A549 treated with CpdA at 1 μM for 4 hours (cell line): ENCODE data around the gene PRDM4. TPM values are rescaled to one million over a fixed set of nuclear protein-coding genes. Genes with fewer than 3 reads are reported as not detected.

ENCODE experiments used
- total RNA-seq: library from RNA; stranded (reverse); fragments of 200-300 nt; extraction: Qiagen RNA extraction; gene quantifications from 5 replicates; pipeline ENCODE4 v1.2.3, GENCODE V29; 2022; ENCODE audit warnings: low read depth

PRDM4 gene, protein sequence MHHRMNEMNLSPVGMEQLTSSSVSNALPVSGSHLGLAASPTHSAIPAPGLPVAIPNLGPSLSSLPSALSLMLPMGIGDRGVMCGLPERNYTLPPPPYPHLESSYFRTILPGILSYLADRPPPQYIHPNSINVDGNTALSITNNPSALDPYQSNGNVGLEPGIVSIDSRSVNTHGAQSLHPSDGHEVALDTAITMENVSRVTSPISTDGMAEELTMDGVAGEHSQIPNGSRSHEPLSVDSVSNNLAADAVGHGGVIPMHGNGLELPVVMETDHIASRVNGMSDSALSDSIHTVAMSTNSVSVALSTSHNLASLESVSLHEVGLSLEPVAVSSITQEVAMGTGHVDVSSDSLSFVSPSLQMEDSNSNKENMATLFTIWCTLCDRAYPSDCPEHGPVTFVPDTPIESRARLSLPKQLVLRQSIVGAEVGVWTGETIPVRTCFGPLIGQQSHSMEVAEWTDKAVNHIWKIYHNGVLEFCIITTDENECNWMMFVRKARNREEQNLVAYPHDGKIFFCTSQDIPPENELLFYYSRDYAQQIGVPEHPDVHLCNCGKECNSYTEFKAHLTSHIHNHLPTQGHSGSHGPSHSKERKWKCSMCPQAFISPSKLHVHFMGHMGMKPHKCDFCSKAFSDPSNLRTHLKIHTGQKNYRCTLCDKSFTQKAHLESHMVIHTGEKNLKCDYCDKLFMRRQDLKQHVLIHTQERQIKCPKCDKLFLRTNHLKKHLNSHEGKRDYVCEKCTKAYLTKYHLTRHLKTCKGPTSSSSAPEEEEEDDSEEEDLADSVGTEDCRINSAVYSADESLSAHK
- 19.0 to 23.7 TPM (median 20.7 TPM) in 5 replicates for total RNA-seq

DNA sequence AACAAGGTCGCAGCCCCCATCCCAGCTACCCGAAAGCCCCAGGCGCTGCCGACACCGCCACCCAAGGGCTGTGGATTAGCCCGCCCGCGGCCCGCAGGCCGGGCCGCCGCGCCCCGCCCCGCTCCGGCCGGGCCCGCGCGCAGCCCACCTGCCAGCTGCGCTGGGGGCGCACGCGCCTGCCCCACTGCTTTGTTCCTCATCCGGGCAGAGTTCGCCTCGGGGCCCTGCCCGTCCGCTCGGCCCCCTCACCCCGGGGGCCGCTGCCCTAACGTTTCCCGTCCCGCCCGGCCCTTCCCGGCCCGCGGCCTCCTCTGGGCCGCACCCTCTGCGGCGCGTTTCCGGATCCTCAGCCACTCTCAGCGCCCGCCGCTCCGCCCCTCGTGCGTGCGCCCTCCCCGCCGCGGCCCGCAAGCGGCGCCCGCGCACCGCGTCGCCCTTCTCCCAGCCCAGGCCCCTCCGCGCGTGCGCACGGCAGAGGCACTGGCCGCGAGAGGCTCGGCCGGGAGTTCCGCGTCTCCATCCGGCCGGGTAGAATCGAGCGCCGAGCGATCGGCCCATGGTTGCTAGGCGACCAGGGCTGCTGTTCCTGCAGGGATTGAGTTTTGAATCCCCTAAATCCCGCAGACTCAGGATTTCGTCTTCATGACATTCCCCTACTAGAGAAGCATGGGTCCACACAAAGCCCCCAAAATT, at the start of gene PRDM4:
PRDM4 (minus strand) TSS at position 329 of the 693 bp plus-strand sequence. CDS start 622 bp downstream, outside the sequence.

DNA sequence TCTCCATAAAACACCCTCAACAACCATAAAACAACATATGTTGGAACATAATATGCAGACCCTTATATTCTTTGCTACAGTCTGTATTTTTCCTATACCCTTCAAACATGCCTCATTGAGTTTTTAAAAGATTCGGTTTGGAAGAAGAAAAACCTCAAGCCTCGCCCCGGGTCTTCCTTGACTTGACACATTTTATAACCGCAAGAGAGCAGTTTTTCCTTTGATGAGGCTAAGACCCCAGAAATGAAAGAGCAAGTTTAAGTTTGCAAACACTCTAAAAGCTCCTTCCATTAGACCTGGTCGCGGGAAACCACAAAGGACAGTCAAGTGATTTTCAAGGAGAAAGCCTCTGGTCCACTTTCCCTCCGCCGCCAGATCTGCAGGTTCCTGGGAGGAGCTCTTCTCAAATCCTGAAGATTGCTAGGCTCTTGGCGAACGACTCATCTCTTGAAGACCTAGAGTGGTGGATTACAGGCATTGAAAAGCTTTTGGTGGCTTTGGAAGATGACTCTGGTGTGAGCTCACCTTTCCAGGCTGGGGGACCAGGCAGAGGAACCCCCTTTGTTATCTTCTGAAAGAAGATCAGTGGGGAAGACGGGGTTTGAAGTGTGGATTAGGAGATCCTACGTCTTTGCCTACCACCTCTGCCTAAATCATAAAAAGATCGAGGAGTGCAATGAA, 13.6 kb upstream of the PRDM4 start, which contains the start of gene ASCL4:
ASCL4 (plus strand) TSS at position 356 of the 681 bp plus-strand sequence. CDS start 515 bp downstream, outside the sequence.

DNA sequence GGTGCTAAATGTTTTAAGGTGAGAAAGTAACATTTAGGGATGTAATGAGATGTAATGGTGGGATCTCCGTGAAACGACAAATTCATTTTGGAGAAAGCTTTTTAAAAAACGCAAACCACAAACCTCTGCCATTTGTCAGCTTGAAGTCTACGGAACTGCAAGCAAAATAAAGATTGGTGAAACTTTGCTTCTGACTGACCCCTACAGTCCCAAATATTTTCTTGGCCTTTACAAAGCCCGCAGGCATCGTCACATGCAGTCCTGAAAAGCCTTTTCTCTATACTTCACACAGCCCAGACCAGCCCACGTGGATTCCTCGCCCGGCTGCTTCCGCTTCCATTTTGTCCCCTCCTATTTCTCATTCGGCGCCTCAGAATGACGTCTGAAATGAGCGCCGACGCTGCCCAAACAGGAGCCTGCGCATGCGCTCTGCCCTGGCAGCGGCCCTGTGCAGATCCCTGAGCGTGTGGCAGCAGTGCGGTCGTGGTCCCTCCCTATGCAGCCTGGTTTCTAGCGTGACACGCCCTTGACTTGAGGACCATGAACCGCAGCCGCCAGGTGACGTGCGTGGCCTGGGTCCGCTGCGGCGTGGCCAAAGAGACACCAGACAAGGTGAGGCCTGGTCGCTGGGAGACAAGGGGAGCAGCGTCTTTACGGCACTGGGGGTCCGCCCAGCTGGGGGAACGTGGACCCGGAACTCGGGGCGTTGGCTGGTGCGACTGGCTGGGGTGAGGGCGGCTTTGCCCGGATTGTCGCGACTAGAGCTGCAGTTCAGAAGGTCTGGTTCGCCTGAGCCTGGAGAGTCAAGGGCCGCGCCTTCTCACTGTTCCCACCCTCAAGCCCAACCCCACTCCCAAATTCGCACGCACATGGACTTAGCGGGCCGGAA, 75.3 kb downstream of the PRDM4 start, which contains the start of gene PWP1:
PWP1 (plus strand) TSS at position 440 of the 889 bp plus-strand sequence; CDS start at position 541, 101 bp downstream.

Other genes starting within 250 kb of the PRDM4 start
- 86.7 to 95.7 TPM (median 92.9 TPM) in 5 replicates for gene PWP1, start 75.3 kb downstream of the PRDM4 start, total RNA-seq
- not detected in 5 replicates for gene ASCL4, start 13.6 kb upstream of the PRDM4 start, total RNA-seq